PC-9 (cell line): Measurements from ENCODE around the gene ABCA4.

Source experiments
- EZH2 ChIP-seq: fragments of 200-600 bp; sonication (generic); IDR thresholded peaks from 2 replicates; pipeline ENCODE4 v1.8.0; 2017; ENCODE audit warnings: antibody characterized with exemption, low read depth
- TF ChIP-seq, protein P1 (sequence below): fragments of 200-600 bp; sonication (generic); conservative IDR thresholded peaks from 2 replicates; pipeline ENCODE4 v1.6.1; 2017; ENCODE audit warnings: mixed run types, antibody characterized with exemption, mild to moderate bottlenecking, moderate library complexity

DNA sequence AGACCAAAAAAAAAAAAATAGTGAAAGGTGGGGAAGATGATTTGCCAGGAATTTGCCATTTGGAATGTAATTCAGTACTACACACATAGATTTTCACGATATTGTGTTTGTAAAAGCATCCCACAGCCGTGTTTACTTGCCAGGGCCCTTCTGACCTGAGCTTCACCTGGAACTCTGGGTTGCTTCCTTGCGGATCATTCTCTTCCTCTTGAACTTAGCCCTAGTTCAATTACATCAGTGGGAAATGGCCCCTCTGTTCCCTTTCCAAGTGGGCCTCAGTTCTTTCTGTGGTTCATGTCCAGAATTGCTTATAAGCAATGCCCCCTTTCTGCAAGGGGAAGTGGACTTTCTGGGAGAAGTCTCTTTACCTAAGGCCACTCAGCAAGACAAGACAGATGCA is 41.0 kb downstream of the ABCA4 start:
- TF ChIP-seq, protein P1, sequence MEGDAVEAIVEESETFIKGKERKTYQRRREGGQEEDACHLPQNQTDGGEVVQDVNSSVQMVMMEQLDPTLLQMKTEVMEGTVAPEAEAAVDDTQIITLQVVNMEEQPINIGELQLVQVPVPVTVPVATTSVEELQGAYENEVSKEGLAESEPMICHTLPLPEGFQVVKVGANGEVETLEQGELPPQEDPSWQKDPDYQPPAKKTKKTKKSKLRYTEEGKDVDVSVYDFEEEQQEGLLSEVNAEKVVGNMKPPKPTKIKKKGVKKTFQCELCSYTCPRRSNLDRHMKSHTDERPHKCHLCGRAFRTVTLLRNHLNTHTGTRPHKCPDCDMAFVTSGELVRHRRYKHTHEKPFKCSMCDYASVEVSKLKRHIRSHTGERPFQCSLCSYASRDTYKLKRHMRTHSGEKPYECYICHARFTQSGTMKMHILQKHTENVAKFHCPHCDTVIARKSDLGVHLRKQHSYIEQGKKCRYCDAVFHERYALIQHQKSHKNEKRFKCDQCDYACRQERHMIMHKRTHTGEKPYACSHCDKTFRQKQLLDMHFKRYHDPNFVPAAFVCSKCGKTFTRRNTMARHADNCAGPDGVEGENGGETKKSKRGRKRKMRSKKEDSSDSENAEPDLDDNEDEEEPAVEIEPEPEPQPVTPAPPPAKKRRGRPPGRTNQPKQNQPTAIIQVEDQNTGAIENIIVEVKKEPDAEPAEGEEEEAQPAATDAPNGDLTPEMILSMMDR = no peak
- TF ChIP-seq EZH2 = no peak
